SK-N-SH (cell line): ENCODE measurements around the gene ARHGEF10L.

Source experiments
- RXRA ChIP-seq: IDR thresholded peaks from 2 replicates; pipeline ENCODE4 v1.4.0; 2012; ENCODE audit warnings: low read depth, mild to moderate bottlenecking, borderline replicate concordance
- SMC3 ChIP-seq: IDR thresholded peaks from 2 replicates; pipeline ENCODE4 v1.6.1; 2012; ENCODE audit warnings: low read depth, low read length, improper control_type of control experiment

- TF ChIP-seq SMC3 (no peak), RXRA (no peak)
Measured at GRCh38 chr1:17643861-17644703, 104.6 kb downstream of the ARHGEF10L start.
